GM12864 (cell line): ENCODE results near the gene SLAMF8.
A peak's percentile ranks its signal among the peaks of the same experiment; 100 is the strongest.

Experiments
- DNase-seq: peaks from one replicate; pipeline ENCODE4 v3.0.0-alpha.2; 2011; ENCODE audit warnings: low read depth
- H3K4me3 ChIP-seq: 2 replicates; pipeline ENCODE4 v1.5.1; 2011; ENCODE audit warnings: mild to moderate bottlenecking, low read depth, low read length, control low read depth
- CTCF ChIP-seq: IDR thresholded peaks from 2 replicates; pipeline ENCODE4 v1.5.1; 2011; ENCODE audit warnings: low read depth, mild to moderate bottlenecking, moderate library complexity, low read length, control low read depth, inconsistent platforms; ENCODE audit errors: missing control alignments

The SLAMF8 gene

GRCh38 chr1:159832309-159832708 lies 5.6 kb downstream of the SLAMF8 start:
- no peak overlapping the region for H3K4me3 ChIP-seq
- TF ChIP-seq CTCF: no peak
- no peak for DNase-seq

DNA sequence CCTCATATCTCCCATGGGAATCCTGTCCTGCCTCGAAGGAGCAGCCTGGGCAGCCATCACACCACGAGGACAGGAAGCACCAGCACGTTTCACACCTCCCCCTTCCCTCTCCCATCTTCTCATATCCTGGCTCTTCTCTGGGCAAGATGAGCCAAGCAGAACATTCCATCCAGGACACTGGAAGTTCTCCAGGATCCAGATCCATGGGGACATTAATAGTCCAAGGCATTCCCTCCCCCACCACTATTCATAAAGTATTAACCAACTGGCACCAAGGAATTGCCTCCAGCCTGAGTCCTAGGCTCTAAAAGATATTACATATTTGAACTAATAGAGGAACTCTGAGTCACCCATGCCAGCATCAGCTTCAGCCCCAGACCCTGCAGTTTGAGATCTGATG lies 8.7 kb downstream of the SLAMF8 start:
- H3K4me3 ChIP-seq: no peak overlapping the region
- no peak for DNase-seq
- no peak for TF ChIP-seq CTCF

DNA sequence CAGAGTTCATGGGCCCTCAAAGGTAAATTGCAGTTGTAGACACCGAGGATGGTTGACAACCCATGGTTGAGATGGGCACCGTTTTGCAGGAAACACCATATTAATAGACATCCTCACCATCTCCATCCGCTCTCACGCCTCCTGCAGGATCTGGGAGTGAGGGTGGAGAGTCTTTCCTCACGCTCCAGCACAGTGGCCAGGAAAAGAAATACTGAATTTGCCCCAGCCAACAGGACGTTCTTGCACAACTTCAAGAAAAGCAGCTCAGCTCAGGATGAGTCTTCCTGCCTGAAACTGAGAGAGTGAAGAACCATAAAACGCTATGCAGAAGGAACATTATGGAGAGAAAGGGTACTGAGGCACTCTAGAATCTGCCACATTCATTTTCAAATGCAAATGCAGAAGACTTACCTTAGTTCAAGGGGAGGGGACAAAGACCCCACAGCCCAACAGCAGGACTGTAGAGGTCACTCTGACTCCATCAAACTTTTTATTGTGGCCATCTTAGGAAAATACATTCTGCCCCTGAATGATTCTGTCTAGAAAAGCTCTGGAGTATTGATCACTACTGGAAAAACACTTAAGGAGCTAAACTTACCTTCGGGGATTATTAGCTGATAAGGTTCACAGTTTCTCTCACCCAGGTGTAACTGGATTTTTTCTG lies 9.3 kb downstream of the SLAMF8 start:
- no peak for DNase-seq
- TF ChIP-seq CTCF: no peak
- H3K4me3 ChIP-seq: no peak overlapping the region

DNA sequence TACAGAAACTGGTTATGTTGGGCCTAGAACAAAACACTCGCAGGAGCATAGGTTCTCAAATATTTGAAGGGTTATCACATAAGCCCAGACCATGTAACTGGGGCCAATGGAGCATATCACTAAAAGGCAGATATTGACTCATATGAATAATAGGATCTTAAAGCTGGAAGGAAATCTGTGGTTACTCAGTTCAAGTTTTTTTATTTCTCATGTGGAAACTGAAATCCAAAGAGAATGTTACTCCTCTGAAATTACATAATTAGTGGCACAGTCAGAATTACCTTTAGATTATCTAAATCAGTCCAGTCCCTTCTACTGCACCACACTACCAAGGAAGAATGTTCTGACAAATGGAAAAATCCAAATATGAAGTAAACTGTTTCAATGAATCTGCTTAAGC lies 12.0 kb downstream of the SLAMF8 start:
- peak; percentile 38 for DNase-seq
- H3K4me3 ChIP-seq: no peak overlapping the region
- TF ChIP-seq CTCF: no peak

DNA sequence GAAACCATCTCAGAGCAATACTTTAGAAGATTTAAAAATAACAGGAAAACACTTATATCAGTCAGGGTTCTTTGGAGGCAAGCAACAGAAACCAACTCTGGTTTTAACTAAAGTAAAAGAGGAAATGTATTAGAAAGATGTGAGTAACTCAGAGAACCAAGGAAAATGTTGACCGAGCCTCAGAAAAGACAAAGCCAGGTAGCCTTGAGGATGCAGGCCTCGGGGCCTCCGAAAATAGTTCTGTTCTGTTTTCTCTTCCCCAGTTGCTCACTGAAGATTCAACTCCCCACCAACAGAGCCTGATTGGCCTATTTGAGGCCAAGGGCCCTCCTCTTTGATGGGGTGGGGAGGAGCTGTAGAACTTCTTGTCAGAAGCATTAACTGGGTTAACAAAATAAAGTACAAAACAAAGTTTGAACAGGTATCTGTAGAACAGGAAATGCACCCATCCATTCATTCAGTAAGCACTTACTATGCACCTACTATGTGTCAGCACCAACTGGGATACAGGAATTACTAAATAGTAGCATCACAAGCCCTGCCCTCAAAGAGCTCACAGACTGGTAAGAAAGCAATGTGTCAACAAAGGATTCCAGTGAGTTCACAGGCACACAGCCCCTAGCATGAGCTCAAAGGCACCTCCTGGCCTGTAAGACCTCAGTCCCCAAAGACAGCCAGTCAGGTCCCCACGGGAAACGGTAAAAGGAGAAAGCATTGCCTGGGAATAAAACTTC lies 12.6 kb downstream of the SLAMF8 start:
- no peak overlapping the region for H3K4me3 ChIP-seq
- TF ChIP-seq CTCF: no peak
- peak; percentile 47 for DNase-seq

- no peak for TF ChIP-seq CTCF
- H3K4me3 ChIP-seq: no peak overlapping the region
- no peak for DNase-seq
Measured at GRCh38 chr1:159841749-159842148, 15.1 kb downstream of the SLAMF8 start.

DNA sequence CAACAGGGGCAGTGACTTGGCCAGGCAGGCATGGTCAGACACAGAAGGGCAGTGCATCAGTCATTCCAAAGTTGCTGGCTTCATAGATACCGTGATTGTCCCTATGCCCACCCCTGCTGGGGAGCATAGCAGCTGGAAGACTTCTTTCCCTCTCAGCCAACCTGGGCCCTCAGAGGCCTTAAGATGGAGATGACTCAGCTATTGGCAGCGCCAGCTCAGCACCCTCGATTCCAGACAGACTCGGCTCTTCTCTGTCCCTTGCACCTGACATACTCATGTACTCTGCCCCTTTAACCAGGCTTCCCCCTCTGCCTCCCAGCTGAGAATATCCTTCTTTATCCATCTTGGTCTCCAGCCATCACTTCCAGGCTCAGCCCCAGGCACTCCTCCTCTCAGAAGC lies 16.8 kb downstream of the SLAMF8 start:
- DNase-seq: no peak
- TF ChIP-seq CTCF: no peak
- H3K4me3 ChIP-seq: no peak overlapping the region
